SK-N-SH (cell line): Measurements from ENCODE around the gene WDCP.

Experiments used
- ELF1 ChIP-seq: IDR thresholded peaks from 2 replicates; pipeline ENCODE4 v1.4.0; 2012
- IRF3 ChIP-seq: fragments of 150-350 bp; IDR thresholded peaks from 2 replicates; pipeline ENCODE4 v1.6.1; 2016; ENCODE audit warnings: mild to moderate bottlenecking, low read depth, low read length
- NFIC ChIP-seq: IDR thresholded peaks from 2 replicates; pipeline ENCODE4 v1.4.0; 2012; ENCODE audit warnings: borderline replicate concordance
- RAD21 ChIP-seq: IDR thresholded peaks from 2 replicates; pipeline ENCODE4 v1.6.1; 2012; ENCODE audit warnings: mild to moderate bottlenecking, low read length
- TCF12 ChIP-seq: IDR thresholded peaks from 2 replicates; pipeline ENCODE4 v1.4.0; 2012
- YY1 ChIP-seq: IDR thresholded peaks from 2 replicates; pipeline ENCODE4 v1.4.0; 2012; ENCODE audit warnings: low read depth, mild to moderate bottlenecking
- TF ChIP-seq, protein P1 (sequence below): fragments of 200-600 bp; sonication (generic); IDR thresholded peaks from 2 replicates; pipeline ENCODE4 v1.6.1; 2017; ENCODE audit warnings: antibody characterized with exemption, mild to moderate bottlenecking, moderate library complexity

- TF ChIP-seq, protein P1, sequence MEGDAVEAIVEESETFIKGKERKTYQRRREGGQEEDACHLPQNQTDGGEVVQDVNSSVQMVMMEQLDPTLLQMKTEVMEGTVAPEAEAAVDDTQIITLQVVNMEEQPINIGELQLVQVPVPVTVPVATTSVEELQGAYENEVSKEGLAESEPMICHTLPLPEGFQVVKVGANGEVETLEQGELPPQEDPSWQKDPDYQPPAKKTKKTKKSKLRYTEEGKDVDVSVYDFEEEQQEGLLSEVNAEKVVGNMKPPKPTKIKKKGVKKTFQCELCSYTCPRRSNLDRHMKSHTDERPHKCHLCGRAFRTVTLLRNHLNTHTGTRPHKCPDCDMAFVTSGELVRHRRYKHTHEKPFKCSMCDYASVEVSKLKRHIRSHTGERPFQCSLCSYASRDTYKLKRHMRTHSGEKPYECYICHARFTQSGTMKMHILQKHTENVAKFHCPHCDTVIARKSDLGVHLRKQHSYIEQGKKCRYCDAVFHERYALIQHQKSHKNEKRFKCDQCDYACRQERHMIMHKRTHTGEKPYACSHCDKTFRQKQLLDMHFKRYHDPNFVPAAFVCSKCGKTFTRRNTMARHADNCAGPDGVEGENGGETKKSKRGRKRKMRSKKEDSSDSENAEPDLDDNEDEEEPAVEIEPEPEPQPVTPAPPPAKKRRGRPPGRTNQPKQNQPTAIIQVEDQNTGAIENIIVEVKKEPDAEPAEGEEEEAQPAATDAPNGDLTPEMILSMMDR = no peak
- TF ChIP-seq TCF12 (peak; percentile 65; the same call in 1 of the 2 replicates), IRF3 (peak; percentile 56), ELF1 (peak; percentile 98), RAD21 (no peak), YY1 (peak; percentile 78), NFIC (peak; percentile 70; the same call in 1 of the 2 replicates)
These were observed 29.0 kb upstream of the WDCP start, which contains the start of gene SF3B6 for GRCh38 chr2:24075915-24076848.
